ENCODE data around the gene SCUBE3. TPM values are rescaled to one million over a fixed set of nuclear protein-coding genes. Genes with fewer than 3 reads are reported as not detected.

SCUBE3 gene
- total RNA-seq, 1 experiment from 2014 or later, result 0.05 TPM

GRCh38 chr6:35240838-35241801 is 27.4 kb downstream of the SCUBE3 start:
- DNase-seq (ENCODE audit: low read depth, low spot score), result peak; percentile 38
- H3K27me3 ChIP-seq (ENCODE audit: insufficient read depth, low read length), result no peaks in the 10 kb centered on the region
- no peak overlapping the region for H2AFZ ChIP-seq (ENCODE audit: low read depth, low read length, poor library complexity, severe bottlenecking)
- H3K36me3 ChIP-seq (ENCODE audit: control insufficient read depth in 1 of 2, insufficient read depth in 2 of 2, low read length in 2 of 2), result no peaks in the 10 kb centered on the region
- no peaks in the 10 kb centered on the region for H3K79me2 ChIP-seq (ENCODE audit: insufficient read depth, low read length)
- no peaks in the 10 kb centered on the region for H3K4me1 ChIP-seq (ENCODE audit: control insufficient read depth in 1 of 2, insufficient read depth in 2 of 2, low read length in 2 of 2)
- CTCF ChIA-PET, result interaction anchor here (0.6 to 2.5 kb wide), 14 partner anchors 9 to 781 kb away, joined by 3 to 36 read pairs (median 4); partner anchors contain the start of gene ZNF76
- RAD21 ChIA-PET (ENCODE audit: low non-redundant PET in 1 of 2, low total read pairs in 2 of 2, uncharacterized antibody in 2 of 2, unreplicated experiment in 2 of 2), result interaction anchor here (1.2 to 1.9 kb wide), 5 partner anchors 10 to 101 kb away, joined by 3 to 11 read pairs (median 4); no protein-coding TSS in a partner anchor
- no peaks in the 10 kb centered on the region for H3K9me2 ChIP-seq (ENCODE audit: insufficient read depth)
- POLR2A ChIA-PET, result no interaction called here
- no TSS peak for BruUV-seq (replicated peaks)
- no peak overlapping the region for H3K9ac ChIP-seq (ENCODE audit: low read length)
- intact Hi-C loops (cut with micrococcal nuclease), result loop anchor here (1.0 kb wide), 2 partner anchors 95 to 255 kb away; no protein-coding TSS in a partner anchor
- no peak overlapping the region for H3K4me2 ChIP-seq (ENCODE audit: low read length)
- ATAC-seq, result peak; percentile 99
- H3K27ac ChIP-seq (ENCODE audit: low read depth, low read length), result no peak overlapping the region
- no peaks in the 10 kb centered on the region for H3K9me3 ChIP-seq (ENCODE audit: control insufficient read depth in 1 of 2, insufficient read depth in 1 of 2, low read depth in 1 of 2, low read length in 2 of 2)
- no peaks in the 10 kb centered on the region for H4K20me1 ChIP-seq (ENCODE audit: insufficient read depth)
- H3K4me3 ChIP-seq (replicated peaks in 1 of 2; ENCODE audit: low read depth in 1 of 2, low read length in 2 of 2), result no peak overlapping the region
- TF ChIP-seq TCF7L2 (IDR thresholded peaks at IDR 0.05; ENCODE audit: borderline replicate concordance, extremely low read depth, insufficient read depth, insufficient read length) (no peak), SIN3A (IDR thresholded peaks at IDR 0.05; ENCODE audit: low read depth) (no peak), POLR2A (IDR thresholded peaks at IDR 0.05; ENCODE audit: borderline replicate concordance, extremely low read depth, insufficient read depth, insufficient read length) (no peak), ATF3 (IDR thresholded peaks at IDR 0.05) (no peak), SP1 (IDR thresholded peaks at IDR 0.05; ENCODE audit: low read depth) (no peak), POLR2AphosphoS5 (IDR thresholded peaks at IDR 0.05; ENCODE audit: low read depth, low read length) (no peak), CBX3 (IDR thresholded peaks at IDR 0.05; ENCODE audit: low read depth) (no peak), MAX (IDR thresholded peaks at IDR 0.05) (no peak), JUND (IDR thresholded peaks at IDR 0.05) (no peak), ZNF274 (IDR thresholded peaks at IDR 0.05; ENCODE audit: low read depth, low read length) (no peak), CEBPB (IDR thresholded peaks at IDR 0.05; ENCODE audit: low read depth) (no peak), ELF1 (IDR thresholded peaks at IDR 0.05; ENCODE audit: borderline replicate concordance, low read depth) (no peak), REST (IDR thresholded peaks at IDR 0.05; ENCODE audit: low read depth) (no peak), CTCF (IDR thresholded peaks at IDR 0.05 in 2 of 3, conservative IDR thresholded peaks at IDR 0.05 in 1 of 3; ENCODE audit: borderline replicate concordance in 1 of 3, insufficient read depth in 1 of 3, low read depth in 2 of 3, low read length in 2 of 3) (peak; percentile 86 to 100 (median 98)), ZFX (IDR thresholded peaks at IDR 0.05) (no peak), RAD21 (IDR thresholded peaks at IDR 0.05; ENCODE audit: low read depth) (peak; percentile 95), YY1 (IDR thresholded peaks at IDR 0.05; ENCODE audit: extremely low read depth, insufficient replicate concordance, low read depth, low read length) (peak; percentile 18), SRF (IDR thresholded peaks at IDR 0.05; ENCODE audit: low read depth) (no peak), EGR1 (IDR thresholded peaks at IDR 0.05; ENCODE audit: low read depth) (no peak)

Data from HCT116 (cell line).